OCI-LY1 (cell line): ENCODE data around the gene CBR4.

Experiments
- H2AFZ ChIP-seq: fragments of 200-600 bp; sonication (generic), shearing (Covaris generic); 2 replicates; pipeline ENCODE4 v1.6.0; 2014; ENCODE audit warnings: antibody characterized with exemption, mild to moderate bottlenecking, low read length
- H3F3A ChIP-seq: fragments of 200-600 bp; sonication (generic), shearing (Covaris generic); 2 replicates; pipeline ENCODE4 v1.6.0; 2014; ENCODE audit warnings: mild to moderate bottlenecking, antibody characterized with exemption, low read length, moderate library complexity; ENCODE audit not compliant: insufficient read depth
- H3K27ac ChIP-seq: fragments of 200-600 bp; sonication (generic); 2 replicates; pipeline ENCODE4 v1.5.1; 2014; ENCODE audit warnings: low read length, mixed run types, mild to moderate bottlenecking, low read depth; ENCODE audit not compliant: poor library complexity, severe bottlenecking
- H3K27me3 ChIP-seq: fragments of 200-600 bp; sonication (generic); 2 replicates; pipeline ENCODE4 v1.6.0; 2014; ENCODE audit warnings: antibody characterized with exemption, mild to moderate bottlenecking, low read length, moderate library complexity; ENCODE audit not compliant: insufficient read depth
- H3K36me3 ChIP-seq: fragments of 200-600 bp; sonication (generic); 2 replicates; pipeline ENCODE4 v1.6.1; 2014; ENCODE audit warnings: mild to moderate bottlenecking, antibody characterized with exemption, low read length, moderate library complexity, mixed read lengths; ENCODE audit not compliant: insufficient read depth
- H3K4me1 ChIP-seq: fragments of 200-600 bp; sonication (generic); 2 replicates; pipeline ENCODE4 v1.5.1; 2014; ENCODE audit warnings: mild to moderate bottlenecking, low read length, moderate library complexity; ENCODE audit not compliant: insufficient read depth, severe bottlenecking
- H3K4me2 ChIP-seq: fragments of 200-600 bp; sonication (generic), shearing (Covaris generic); 2 replicates; pipeline ENCODE4 v1.6.1; 2014; ENCODE audit warnings: low read length
- H3K4me3 ChIP-seq: fragments of 200-600 bp; sonication (generic); 2 replicates; pipeline ENCODE4 v1.5.1; 2014; ENCODE audit warnings: low read length, low read depth, mild to moderate bottlenecking, mixed read lengths; ENCODE audit not compliant: poor library complexity, severe bottlenecking
- H3K79me2 ChIP-seq: fragments of 200-600 bp; shearing (Covaris generic); 2 replicates; pipeline ENCODE4 v1.6.1; 2016; ENCODE audit warnings: mixed run types, low read length, mixed read lengths; ENCODE audit not compliant: insufficient read depth
- H3K9ac ChIP-seq: fragments of 200-600 bp; sonication (generic), shearing (Covaris generic); 2 replicates; pipeline ENCODE4 v1.6.1; 2014; ENCODE audit warnings: mild to moderate bottlenecking, low read length, mixed read lengths
- H3K9me2 ChIP-seq: fragments of 200-600 bp; sonication (generic), shearing (Covaris generic); 2 replicates; pipeline ENCODE4 v1.6.1; 2014; ENCODE audit warnings: low read depth, mild to moderate bottlenecking, low read length, mixed read lengths
- H3K9me3 ChIP-seq: fragments of 200-600 bp; shearing (Covaris generic); 2 replicates; pipeline ENCODE4 v1.6.1; 2014; ENCODE audit warnings: low read length, mixed read lengths
- H4K20me1 ChIP-seq: fragments of 200-600 bp; sonication (generic), shearing (Covaris generic); 2 replicates; pipeline ENCODE4 v1.6.0; 2016; ENCODE audit warnings: mild to moderate bottlenecking, low read length; ENCODE audit not compliant: insufficient read depth
- CTCF ChIP-seq: fragments of 200-600 bp; sonication (generic), shearing (Covaris generic); IDR thresholded peaks from 2 replicates; pipeline ENCODE4 v1.5.1; 2017; ENCODE audit warnings: mild to moderate bottlenecking, antibody characterized with exemption, low read length, moderate library complexity, mixed read lengths
- EZH2 ChIP-seq: fragments of 200-600 bp; sonication (generic), shearing (Covaris generic); IDR thresholded peaks from 2 replicates; pipeline ENCODE4 v1.8.0; 2017; ENCODE audit warnings: borderline replicate concordance, mixed run types, mild to moderate bottlenecking, antibody characterized with exemption, low read length, moderate library complexity, mixed read lengths

CBR4 gene

GRCh38 chr4:169054879-169055278, 44.8 kb upstream of the CBR4 start:
- Histone ChIP-seq H3K4me3 (no peak overlapping the region), H3K4me1 (no peaks in the 10 kb centered on the region), H3K36me3 (no peaks in the 10 kb centered on the region), H4K20me1 (no peaks in the 10 kb centered on the region), H3K27ac (no peak overlapping the region), H3K4me2 (no peak overlapping the region), H3K79me2 (no peaks in the 10 kb centered on the region), H3K9ac (no peak overlapping the region), H3K27me3 (0 out of 2 replicates have a peak, but pooled peaks cover 2% of the 10 kb centered on the region), H3K9me2 (no peaks in the 10 kb centered on the region), H3K9me3 (no peaks in the 10 kb centered on the region), H2AFZ (no peak overlapping the region), H3F3A (no peaks in the 10 kb centered on the region)
- TF ChIP-seq EZH2: no peak
- no peak for TF ChIP-seq CTCF

GRCh38 chr4:169052594-169052945, 42.5 kb upstream of the CBR4 start:
- H3K4me3 ChIP-seq: no peak overlapping the region
- no peak overlapping the region for H3K4me2 ChIP-seq
- no peak overlapping the region for H3K27ac ChIP-seq
- no peak for TF ChIP-seq CTCF
- no peak for TF ChIP-seq EZH2
- no peaks in the 10 kb centered on the region for H3K4me1 ChIP-seq
- no peaks in the 10 kb centered on the region for H3K9me2 ChIP-seq
- H3K36me3 ChIP-seq: no peaks in the 10 kb centered on the region
- H3K9me3 ChIP-seq: no peaks in the 10 kb centered on the region
- no peaks in the 10 kb centered on the region for H4K20me1 ChIP-seq
- no peaks in the 10 kb centered on the region for H3K79me2 ChIP-seq
- H3K9ac ChIP-seq: no peak overlapping the region
- no peaks in the 10 kb centered on the region for H3F3A ChIP-seq
- 0 out of 2 replicates have a peak, but pooled peaks cover 2% of the 10 kb centered on the region for H3K27me3 ChIP-seq
- H2AFZ ChIP-seq: no peak overlapping the region

DNA sequence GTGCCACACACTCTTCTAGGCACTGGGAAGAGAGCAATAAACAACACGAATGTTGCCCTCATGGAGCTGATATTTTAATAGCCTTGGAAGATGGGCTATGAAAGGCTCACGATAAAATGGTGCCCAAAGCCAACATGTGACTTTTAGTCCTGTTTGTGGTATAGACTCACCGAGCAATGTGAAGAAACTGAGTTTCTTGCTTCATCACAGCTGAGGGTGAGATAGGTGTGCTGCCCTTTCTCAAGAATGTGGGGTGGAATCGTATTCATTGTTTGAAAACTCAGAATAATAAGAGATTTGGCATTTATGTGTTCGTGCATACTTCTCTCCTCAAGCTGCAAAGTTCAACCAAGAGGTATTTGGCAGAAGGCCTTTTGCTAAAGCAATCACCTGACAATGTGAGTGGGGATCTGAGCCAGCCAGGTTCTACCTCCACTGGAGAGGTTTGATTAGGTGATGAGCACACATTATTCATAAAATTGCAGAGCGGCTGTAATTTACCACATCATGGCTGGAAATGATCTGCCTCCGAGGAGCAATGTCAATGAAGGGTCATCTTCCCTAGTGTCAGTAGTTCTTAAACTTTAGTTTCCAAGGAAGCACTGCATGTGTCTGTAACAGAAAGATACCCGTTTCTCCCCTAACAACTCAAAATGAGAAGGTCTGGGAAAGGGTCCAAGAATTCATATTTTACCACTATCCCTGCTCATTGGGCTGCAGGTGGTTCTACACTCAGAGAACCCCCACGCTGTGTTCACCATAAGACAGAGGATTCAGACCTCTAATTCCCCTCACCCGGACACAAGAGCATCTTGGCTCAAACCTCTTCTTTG, 41.9 kb upstream of the CBR4 start:
- Histone ChIP-seq H3K4me2 (no peak overlapping the region), H2AFZ (no peak overlapping the region), H3F3A (no peaks in the 10 kb centered on the region), H4K20me1 (no peaks in the 10 kb centered on the region), H3K9me2 (no peaks in the 10 kb centered on the region), H3K9me3 (no peaks in the 10 kb centered on the region), H3K79me2 (no peaks in the 10 kb centered on the region), H3K4me3 (no peak overlapping the region), H3K9ac (no peak overlapping the region), H3K4me1 (no peaks in the 10 kb centered on the region), H3K27me3 (0 out of 2 replicates have a peak, but pooled peaks cover 2% of the 10 kb centered on the region), H3K27ac (no peak overlapping the region), H3K36me3 (no peaks in the 10 kb centered on the region)
- no peak for TF ChIP-seq CTCF
- no peak for TF ChIP-seq EZH2
